GM23338 (cell line): ENCODE data around the gene CPNE7. TPM values are rescaled to one million over a fixed set of nuclear protein-coding genes. Genes with fewer than 3 reads are reported as not detected.
"Not testable (repeated sequence)": the region's sequence is repeated elsewhere in the genome, so short reads cannot be mapped to it uniquely, and the experiment has no call there.

Experiments
- ATAC-seq: fragments of 200-7000 bp; cut with Tn5 transposase; 3 replicates; pipeline ENCODE4 v1.9.1; 2020
- DNase-seq: peaks from one replicate; pipeline ENCODE4 v3.0.0-alpha.2; 2015; ENCODE audit warnings: low spot score
- H2AFZ ChIP-seq: fragments of 200-600 bp; sonication (generic); 2 replicates; pipeline ENCODE4 v1.8.0; 2016; ENCODE audit warnings: antibody characterized with exemption, mild to moderate bottlenecking, moderate library complexity
- H3F3A ChIP-seq: fragments of 200-600 bp; sonication (generic); replicated peaks from 2 replicates; pipeline ENCODE4 v1.8.0; 2017; ENCODE audit warnings: antibody characterized with exemption, mixed run types, low read depth
- H3K27ac ChIP-seq: fragments of 200-600 bp; sonication (generic); 2 replicates; pipeline ENCODE4 v1.6.1; 2016; ENCODE audit warnings: low read depth
- H3K27me3 ChIP-seq: fragments of 200-600 bp; sonication (generic); 2 replicates; pipeline ENCODE4 v1.8.0; 2016; ENCODE audit warnings: mild to moderate bottlenecking, mixed run types, moderate library complexity; ENCODE audit not compliant: insufficient read depth
- H3K36me3 ChIP-seq: fragments of 200-600 bp; sonication (generic); 2 replicates; pipeline ENCODE4 v1.8.0; 2016; ENCODE audit warnings: mild to moderate bottlenecking; ENCODE audit not compliant: insufficient read depth
- H3K4me1 ChIP-seq: fragments of 200-600 bp; sonication (generic); 2 replicates; pipeline ENCODE4 v1.8.0; 2016; ENCODE audit warnings: mild to moderate bottlenecking, moderate library complexity; ENCODE audit not compliant: insufficient read depth
- H3K4me2 ChIP-seq: fragments of 200-600 bp; sonication (generic); 2 replicates; pipeline ENCODE4 v1.7.1; 2017; ENCODE audit warnings: mixed run types
- H3K4me3 ChIP-seq: fragments of 200-600 bp; sonication (generic); 2 replicates; pipeline ENCODE4 v1.6.1; 2016; ENCODE audit warnings: mixed run types
- H3K79me2 ChIP-seq: fragments of 200-600 bp; sonication (generic); replicated peaks from 2 replicates; pipeline ENCODE4 v1.8.0; 2017; ENCODE audit warnings: mild to moderate bottlenecking; ENCODE audit not compliant: insufficient read depth
- H3K9me2 ChIP-seq: fragments of 200-600 bp; sonication (generic); 2 replicates; pipeline ENCODE4 v1.8.0; 2017; ENCODE audit not compliant: insufficient read depth
- H4K20me1 ChIP-seq: fragments of 200-600 bp; sonication (generic); replicated peaks from 2 replicates; pipeline ENCODE4 v1.8.0; 2017; ENCODE audit warnings: mild to moderate bottlenecking; ENCODE audit not compliant: insufficient read depth
- H3K27ac Mint-ChIP-seq: 2 replicates; pipeline ENCODE4 v1.8.0; 2020; ENCODE audit warnings: inconsistent platforms, mild to moderate bottlenecking, moderate library complexity, mixed read lengths
- H3K27me3 Mint-ChIP-seq: 3 replicates; pipeline ENCODE4 v1.8.0; 2022; ENCODE audit warnings: low read depth, mild to moderate bottlenecking, moderate library complexity, mixed read lengths, inconsistent platforms; ENCODE audit not compliant: insufficient read depth, poor library complexity
- H3K36me3 Mint-ChIP-seq: 3 replicates; pipeline ENCODE4 v1.8.0; 2021; ENCODE audit warnings: low read depth, mild to moderate bottlenecking, inconsistent platforms, moderate library complexity, mixed read lengths
- H3K4me1 Mint-ChIP-seq: 3 replicates; pipeline ENCODE4 v1.8.0; 2020; ENCODE audit warnings: mild to moderate bottlenecking, inconsistent platforms, mixed read lengths
- H3K4me3 Mint-ChIP-seq: 3 replicates; pipeline ENCODE4 v1.8.0; 2021; ENCODE audit warnings: moderate library complexity, mild to moderate bottlenecking, inconsistent platforms, mixed read lengths
- H3K9me3 Mint-ChIP-seq: 3 replicates; pipeline ENCODE4 v1.8.0; 2020; ENCODE audit warnings: moderate library complexity, mild to moderate bottlenecking, inconsistent platforms, mixed read lengths
- EZH2 ChIP-seq: fragments of 200-600 bp; sonication (generic); IDR thresholded peaks from one replicate; pipeline ENCODE4 v1.8.0; 2017; ENCODE audit warnings: antibody characterized with exemption, mild to moderate bottlenecking, low read depth; ENCODE audit not compliant: unreplicated experiment
- EZH2phosphoT487 ChIP-seq: fragments of 200-600 bp; sonication (generic); IDR thresholded peaks from one replicate; pipeline ENCODE4 v1.8.1; 2018; ENCODE audit warnings: antibody characterized with exemption; ENCODE audit not compliant: unreplicated experiment
- NANOG ChIP-seq: IDR thresholded peaks from 2 replicates; pipeline ENCODE4 v1.6.1; 2016; ENCODE audit warnings: antibody characterized with exemption, borderline replicate concordance
- ZNF462 ChIP-seq: fragments of 250-450 bp; sonication (Bioruptor Pico); IDR thresholded peaks from 2 replicates; pipeline ENCODE4 v1.5.0; 2020; ENCODE audit warnings: mild to moderate bottlenecking, moderate library complexity
- polyA plus RNA-seq: library from polyadenylated mRNA; unstranded; fragments of >200 nt; fragmentation: Nextera tagmentation; extraction: Ambion mirVana; gene quantifications from 2 replicates; pipeline ENCODE4 v1.2.1, GENCODE V29; 2016
- total RNA-seq: library from RNA; depleted of rRNA; stranded (reverse); fragments of >200 nt; shearing (Covaris generic); gene quantifications from 2 replicates; pipeline ENCODE4 v1.2.3, GENCODE V29; 2014

Gene CPNE7
- total and polyA plus RNA-seq, 2 experiments from 2014 or later, result 11.2 to 15.7 TPM

- TF ChIP-seq ZNF462 (CRISPR knock-in tag) (no peak), NANOG (no peak), EZH2phosphoT487 (no peak), EZH2 (no peak)
Measured at GRCh38 chr16:89586853-89587252, 11.3 kb downstream of the CPNE7 start (continued).

GRCh38 chr16:89587676-89588075, 12.1 kb downstream of the CPNE7 start:
- H3K27ac ChIP-seq, H3K79me2 ChIP-seq, H4K20me1 ChIP-seq, H3K4me1 Mint-ChIP-seq, H3K4me1 ChIP-seq, H3K4me2 ChIP-seq, H3K36me3 ChIP-seq, H3K4me3 Mint-ChIP-seq, H3K9me2 ChIP-seq, H2AFZ ChIP-seq, H3K4me3 ChIP-seq, H3K27me3 Mint-ChIP-seq, H3K27me3 ChIP-seq, H3K27ac Mint-ChIP-seq, DNase-seq, ATAC-seq, H3F3A ChIP-seq: not testable (repeated sequence)
- peaks cover 13% of the 10 kb centered on the region for H3K9me3 Mint-ChIP-seq
- peaks cover 20% of the 10 kb centered on the region for H3K36me3 Mint-ChIP-seq
